Cardiac muscle cell (in vitro differentiated cells and primary cell): ENCODE results near the gene MTERF2. TPM values are rescaled to one million over a fixed set of nuclear protein-coding genes. Genes with fewer than 3 reads are reported as not detected.
"Not testable (repeated sequence)": the region's sequence is repeated elsewhere in the genome, so short reads cannot be mapped to it uniquely, and the experiment has no call there.

Experiments
- DNase-seq, 2 donors: peaks; one replicate each; pipeline versions ENCODE4 v3.0.0 to v3.0.0-alpha.2; 2010 to 2017; ENCODE audit warnings: low read depth in 1 of 2, low spot score in 1 of 2
- H3K27ac ChIP-seq: fragments of 200-600 bp; sonication (generic); 2 replicates; pipeline ENCODE4 v1.5.1; 2016
- H3K27me3 ChIP-seq: fragments of 200-600 bp; sonication (generic); 2 replicates; pipeline ENCODE4 v1.6.0; 2016; ENCODE audit warnings: control low read depth
- H3K36me3 ChIP-seq: fragments of 200-600 bp; sonication (generic); 2 replicates; pipeline ENCODE4 v1.5.1; 2016; ENCODE audit warnings: control low read depth
- H3K4me1 ChIP-seq: fragments of 200-600 bp; sonication (generic); 2 replicates; pipeline ENCODE4 v1.8.1; 2017; ENCODE audit warnings: low read depth, mild to moderate bottlenecking, mixed run types
- H3K4me3 ChIP-seq: fragments of 200-600 bp; sonication (generic); 2 replicates; pipeline ENCODE4 v1.5.1; 2016; ENCODE audit warnings: mild to moderate bottlenecking
- H3K9me3 ChIP-seq: fragments of 200-600 bp; sonication (generic); 2 replicates; pipeline ENCODE4 v1.5.1; 2017; ENCODE audit warnings: low read depth, mild to moderate bottlenecking, control low read depth
- polyA plus RNA-seq: library from polyadenylated mRNA; unstranded; fragments of >200 nt; fragmentation: Nextera tagmentation; extraction: Ambion mirVana; gene quantifications from 2 replicates; pipeline ENCODE4 v1.2.1, GENCODE V29; 2016
- total RNA-seq: library from RNA; depleted of rRNA; stranded (reverse); fragments of >200 nt; gene quantifications from 2 replicates; pipeline ENCODE4 v1.2.3, GENCODE V29; 2016
- TF ChIP-seq, protein P1 (sequence below): IDR thresholded peaks from 2 replicates; pipeline ENCODE4 v1.5.1; 2012; ENCODE audit warnings: low read depth, mild to moderate bottlenecking, low read length

The MTERF2 gene
- total and polyA plus RNA-seq, 2 experiments from 2014 or later, result 52.0 to 66.1 TPM

GRCh38 chr12:107029081-107029480 is 42.1 kb upstream of the MTERF2 start:
- Histone ChIP-seq H3K36me3 (no peaks in the 10 kb centered on the region), H3K27ac (no peak overlapping the region), H3K9me3 (no peaks in the 10 kb centered on the region), H3K4me3 (no peak overlapping the region), H3K27me3 (no peaks in the 10 kb centered on the region), H3K4me1 (peaks cover 31% of the 10 kb centered on the region)
- TF ChIP-seq, protein P1, sequence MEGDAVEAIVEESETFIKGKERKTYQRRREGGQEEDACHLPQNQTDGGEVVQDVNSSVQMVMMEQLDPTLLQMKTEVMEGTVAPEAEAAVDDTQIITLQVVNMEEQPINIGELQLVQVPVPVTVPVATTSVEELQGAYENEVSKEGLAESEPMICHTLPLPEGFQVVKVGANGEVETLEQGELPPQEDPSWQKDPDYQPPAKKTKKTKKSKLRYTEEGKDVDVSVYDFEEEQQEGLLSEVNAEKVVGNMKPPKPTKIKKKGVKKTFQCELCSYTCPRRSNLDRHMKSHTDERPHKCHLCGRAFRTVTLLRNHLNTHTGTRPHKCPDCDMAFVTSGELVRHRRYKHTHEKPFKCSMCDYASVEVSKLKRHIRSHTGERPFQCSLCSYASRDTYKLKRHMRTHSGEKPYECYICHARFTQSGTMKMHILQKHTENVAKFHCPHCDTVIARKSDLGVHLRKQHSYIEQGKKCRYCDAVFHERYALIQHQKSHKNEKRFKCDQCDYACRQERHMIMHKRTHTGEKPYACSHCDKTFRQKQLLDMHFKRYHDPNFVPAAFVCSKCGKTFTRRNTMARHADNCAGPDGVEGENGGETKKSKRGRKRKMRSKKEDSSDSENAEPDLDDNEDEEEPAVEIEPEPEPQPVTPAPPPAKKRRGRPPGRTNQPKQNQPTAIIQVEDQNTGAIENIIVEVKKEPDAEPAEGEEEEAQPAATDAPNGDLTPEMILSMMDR, result no peak
- DNase-seq, result no peak

- Histone ChIP-seq H3K4me1 (peaks cover 31% of the 10 kb centered on the region), H3K36me3 (no peaks in the 10 kb centered on the region), H3K27ac (no peak overlapping the region), H3K9me3 (no peaks in the 10 kb centered on the region), H3K27me3 (no peaks in the 10 kb centered on the region), H3K4me3 (no peak overlapping the region)
- TF ChIP-seq, protein P1, result no peak
- peak in 1 of 2 donors; percentile 96 for DNase-seq
These were observed 40.7 kb upstream of the MTERF2 start for GRCh38 chr12:107027636-107028053.

GRCh38 chr12:107026806-107027635 is 40.1 kb upstream of the MTERF2 start:
- no peak for DNase-seq
- Histone ChIP-seq H3K27ac (no peak overlapping the region), H3K9me3 (no peaks in the 10 kb centered on the region), H3K36me3 (no peaks in the 10 kb centered on the region), H3K4me3 (no peak overlapping the region), H3K4me1 (peaks cover 31% of the 10 kb centered on the region), H3K27me3 (no peaks in the 10 kb centered on the region)
- TF ChIP-seq, protein P1, result no peak

DNA sequence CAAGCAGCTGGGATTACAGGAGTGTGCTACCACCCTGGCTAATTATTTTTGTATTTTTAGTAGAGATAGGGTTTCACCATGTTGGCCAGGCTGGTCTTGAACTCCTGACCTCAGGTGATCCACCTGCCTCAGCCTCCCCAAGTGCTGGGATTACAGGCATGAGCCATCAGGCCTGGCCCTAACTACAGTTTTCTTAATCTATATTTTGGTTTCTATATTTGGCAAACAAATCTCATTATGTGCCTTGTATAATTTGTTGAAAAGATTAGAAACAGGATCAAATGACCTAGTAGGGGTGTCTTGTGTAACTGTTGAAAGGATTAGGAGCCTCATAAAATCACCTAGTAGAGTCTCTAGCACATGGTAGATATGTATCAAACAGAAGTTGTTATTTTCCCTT is 39.4 kb upstream of the MTERF2 start:
- H3K9me3 ChIP-seq, H3K27ac ChIP-seq, H3K27me3 ChIP-seq, H3K36me3 ChIP-seq, H3K4me3 ChIP-seq, DNase-seq: not testable (repeated sequence)
- H3K4me1 ChIP-seq, result peaks cover 28% of the 10 kb centered on the region

DNA sequence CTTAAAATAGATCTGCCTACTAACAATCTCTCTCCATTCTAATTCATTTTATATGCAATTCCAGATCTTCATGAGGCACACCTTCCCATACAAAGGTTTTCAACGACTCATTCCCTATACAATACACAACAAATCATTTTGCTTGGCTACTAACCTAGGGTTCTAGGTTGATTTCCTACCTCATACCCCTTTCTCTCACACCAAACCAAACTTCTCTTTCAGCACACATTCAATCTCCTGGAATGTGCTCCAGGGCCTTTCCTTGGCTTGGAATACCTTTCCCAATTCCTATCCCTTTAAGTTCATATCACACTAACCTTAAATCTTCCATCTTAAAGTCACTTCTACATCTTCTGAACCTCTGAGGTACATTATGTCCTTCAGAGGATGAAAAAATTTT is 38.7 kb upstream of the MTERF2 start:
- Histone ChIP-seq H3K36me3 (peaks cover 3% of the 10 kb centered on the region), H3K27me3 (no peaks in the 10 kb centered on the region), H3K9me3 (no peaks in the 10 kb centered on the region), H3K27ac (no peak overlapping the region), H3K4me1 (peaks cover 21% of the 10 kb centered on the region), H3K4me3 (no peak overlapping the region)
- DNase-seq, result no peak
- TF ChIP-seq, protein P1, result no peak

DNA sequence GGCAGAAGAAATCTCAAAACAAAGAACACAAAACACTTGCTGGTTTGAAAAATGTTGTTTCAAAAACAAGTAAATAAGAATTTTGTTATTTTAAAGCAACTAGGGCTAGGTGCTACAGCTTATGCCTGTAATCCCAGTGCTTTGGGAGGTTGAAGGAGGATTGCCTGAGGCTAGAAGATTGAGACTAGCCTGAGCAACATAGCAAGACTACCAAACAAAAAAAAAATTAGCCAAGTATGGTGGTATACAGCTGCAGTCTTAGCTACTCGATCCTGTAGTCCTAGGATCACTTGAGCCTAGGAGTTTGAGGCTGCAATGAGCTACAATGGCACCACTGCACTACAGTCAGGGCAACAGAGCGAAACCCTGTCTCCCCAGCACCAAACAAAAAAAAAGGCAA is 32.6 kb upstream of the MTERF2 start:
- TF ChIP-seq, protein P1, result no peak

More for the DNA sequence above, 32.6 kb upstream of the MTERF2 start:
- Histone ChIP-seq H3K9me3 (no peaks in the 10 kb centered on the region), H3K4me1 (peaks cover 11% of the 10 kb centered on the region), H3K27me3 (no peaks in the 10 kb centered on the region), H3K36me3 (peaks cover 3% of the 10 kb centered on the region), H3K4me3 (no peak overlapping the region), H3K27ac (no peak overlapping the region)
- DNase-seq, result no peak
